OCI-M1 (cell line): ENCODE measurements around the gene CD74.
A peak's percentile ranks its signal among the peaks of the same experiment; 100 is the strongest.
"Not testable (repeated sequence)": the region's sequence is repeated elsewhere in the genome, so short reads cannot be mapped to it uniquely, and the experiment has no call there.

ENCODE experiments used
- DNase-seq: peaks from one replicate; lab custom pipeline; 2025; lab: John Stamatoyannopoulos, UW

The CD74 gene

DNA sequence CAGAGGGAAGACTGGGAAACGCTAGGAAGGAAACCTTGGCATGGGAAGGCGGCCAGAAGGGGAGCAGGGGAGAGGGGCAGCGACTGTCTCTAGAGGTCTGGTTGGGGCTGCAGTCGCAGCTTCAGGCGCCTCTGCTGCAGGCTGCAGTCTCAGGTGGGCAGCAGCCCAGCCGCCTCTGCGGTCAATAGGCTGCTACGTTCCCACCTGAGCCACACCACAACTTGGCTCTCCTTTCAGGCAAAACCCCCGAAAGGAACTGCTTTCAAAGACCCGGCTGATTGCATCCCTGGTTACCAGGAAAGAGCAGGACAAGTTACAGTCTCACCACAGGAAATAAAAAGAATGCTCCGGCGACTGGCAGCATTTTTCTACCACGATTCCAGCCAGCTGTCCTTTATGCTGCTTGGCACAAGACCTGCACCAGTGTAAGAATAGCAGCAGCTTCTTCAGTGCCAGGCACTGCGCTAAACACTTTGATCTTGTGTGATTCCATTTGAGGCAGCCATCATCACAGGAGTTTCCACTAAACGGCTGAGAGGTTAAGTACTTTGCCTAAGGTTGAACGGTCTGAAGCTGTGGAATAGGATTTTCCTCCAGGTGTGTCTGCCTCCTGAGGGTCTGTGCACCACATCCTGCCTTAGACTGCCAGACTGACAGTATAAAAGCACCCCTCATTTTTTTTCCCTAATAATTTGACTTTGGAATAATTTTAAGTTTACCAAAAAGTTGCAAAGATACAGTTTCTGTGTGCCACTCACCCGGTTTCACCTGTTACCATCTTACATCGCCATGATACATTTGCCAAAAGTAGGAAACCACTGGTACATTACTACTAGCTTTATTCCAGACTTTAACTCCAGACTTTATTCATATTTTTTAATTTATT is 29.3 kb upstream of the CD74 start:
- DNase-seq, result no peak

DNA sequence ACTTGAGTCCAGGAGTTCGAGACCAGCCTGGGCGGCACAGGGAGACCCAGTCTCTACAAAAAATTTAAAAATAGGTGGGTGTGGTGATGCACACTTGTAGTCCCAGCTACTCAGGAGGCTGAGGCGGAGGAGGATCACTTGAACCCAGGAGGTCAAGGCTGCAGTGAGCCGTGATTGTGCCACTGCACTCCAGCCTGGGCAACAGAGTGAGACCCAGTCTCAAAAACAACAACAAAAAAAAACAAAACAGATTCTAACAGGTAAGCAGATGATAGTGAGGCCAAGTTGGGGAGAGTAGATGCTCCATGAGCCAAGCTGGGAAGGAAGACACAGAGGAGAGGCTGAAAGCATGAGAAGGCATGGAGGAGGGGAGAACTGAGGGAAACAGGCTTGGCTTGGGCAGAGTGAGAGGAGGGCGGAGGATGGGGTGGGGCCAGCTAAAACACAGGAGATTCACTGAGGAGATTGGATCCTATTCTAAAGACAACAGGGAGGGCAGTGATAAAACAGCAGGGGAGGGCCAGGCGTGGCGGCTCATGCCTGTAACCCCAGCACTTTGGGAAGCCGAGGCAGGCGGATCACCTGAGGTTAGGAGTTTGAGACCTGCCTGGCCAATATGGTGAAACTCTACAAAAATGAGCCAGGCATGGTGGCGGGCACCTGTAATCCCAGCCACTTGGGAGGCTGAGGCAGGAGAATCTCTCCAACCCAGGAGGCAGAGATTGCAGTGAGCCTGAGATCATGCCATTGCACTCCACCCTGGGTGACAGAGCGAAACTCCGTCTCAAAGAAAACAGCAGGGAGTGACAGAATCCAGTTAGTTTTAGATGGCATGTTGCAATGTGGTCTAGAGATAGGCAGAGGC is 28.5 kb upstream of the CD74 start:
- no peak for DNase-seq

DNA sequence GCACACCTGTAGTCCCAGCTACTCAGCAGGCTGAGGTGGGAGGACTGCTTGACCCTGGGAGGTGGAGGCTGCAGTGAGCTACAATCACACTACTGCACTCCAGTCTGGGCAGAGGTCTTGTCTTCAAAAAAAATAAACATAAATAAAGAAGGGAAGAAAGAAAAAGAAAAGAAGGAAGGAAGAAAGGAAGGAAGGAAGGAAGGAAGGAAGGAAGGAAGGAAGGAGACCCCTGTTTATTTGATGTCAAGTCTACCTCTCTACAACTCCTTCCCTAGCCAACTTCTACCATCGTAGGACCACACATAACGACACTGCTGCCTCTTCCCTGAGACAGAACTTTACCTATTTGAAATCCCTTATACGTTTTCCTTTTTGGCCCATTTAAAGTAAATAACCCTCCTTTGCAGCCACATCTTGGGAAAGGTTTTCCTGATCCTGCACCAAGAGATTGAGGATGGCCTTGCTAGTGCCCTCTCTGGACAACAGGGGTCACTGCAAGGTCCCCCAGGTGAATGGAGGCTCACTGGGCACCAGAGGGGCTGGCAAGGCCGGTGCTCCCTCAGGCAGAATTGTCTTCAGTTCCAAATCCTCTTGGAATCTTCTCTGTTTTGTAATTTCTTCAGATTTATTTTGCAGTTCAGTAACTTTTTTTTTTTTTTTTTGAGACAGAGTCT is 26.3 kb upstream of the CD74 start:
- DNase-seq, result peak; percentile 26

- DNase-seq, result peak; percentile 88
Measured at GRCh38 chr5:150436141-150436680, 23.5 kb upstream of the CD74 start.

DNA sequence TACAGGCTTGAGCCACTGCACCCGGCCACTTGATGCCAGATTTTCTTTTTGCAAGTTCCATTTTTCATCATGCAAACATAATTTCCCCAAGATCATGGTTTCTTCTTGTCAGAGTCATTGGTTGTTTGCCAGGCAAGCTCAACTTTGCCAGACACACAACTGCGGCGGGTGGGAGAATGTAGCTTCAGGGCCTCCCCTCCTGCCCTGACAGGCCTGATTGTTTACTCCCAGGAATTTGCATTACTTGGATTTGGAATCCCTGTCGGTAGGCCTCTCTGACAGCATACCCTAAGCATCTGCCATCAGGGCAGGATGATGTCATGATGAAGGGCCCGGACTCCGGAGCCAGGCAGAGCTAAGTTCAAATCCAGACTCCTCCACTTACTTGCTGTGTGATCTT is 21.8 kb upstream of the CD74 start:
- DNase-seq, result no peak

- DNase-seq, result no peak
Measured at GRCh38 chr5:150431574-150431973, 18.9 kb upstream of the CD74 start.

- DNase-seq, result no peak
Measured at GRCh38 chr5:150431048-150431447, 18.3 kb upstream of the CD74 start.

GRCh38 chr5:150429410-150429873 is 16.7 kb upstream of the CD74 start:
- no peak for DNase-seq

DNA sequence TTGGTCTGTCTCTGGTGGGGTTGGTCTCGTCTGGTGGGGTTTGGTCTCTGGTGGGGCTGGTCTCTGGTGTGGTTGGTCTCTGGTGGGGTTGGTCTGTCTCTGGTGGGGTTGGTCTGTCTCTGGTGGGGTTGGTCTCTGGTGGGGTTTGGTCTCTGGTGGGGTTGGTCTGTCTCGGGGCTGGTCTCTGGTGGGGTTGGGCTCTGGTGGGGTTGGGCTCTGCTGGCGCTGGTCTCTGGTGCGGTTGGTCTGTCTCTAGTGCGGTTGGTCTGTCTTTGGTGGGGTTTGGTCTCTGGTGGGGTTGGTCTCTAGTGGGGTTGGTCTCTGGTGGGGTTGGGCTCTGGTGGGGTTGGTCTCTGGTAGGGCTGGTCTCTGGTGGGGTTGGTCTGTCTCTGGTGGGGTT is 16.3 kb upstream of the CD74 start:
- DNase-seq, result no peak

DNA sequence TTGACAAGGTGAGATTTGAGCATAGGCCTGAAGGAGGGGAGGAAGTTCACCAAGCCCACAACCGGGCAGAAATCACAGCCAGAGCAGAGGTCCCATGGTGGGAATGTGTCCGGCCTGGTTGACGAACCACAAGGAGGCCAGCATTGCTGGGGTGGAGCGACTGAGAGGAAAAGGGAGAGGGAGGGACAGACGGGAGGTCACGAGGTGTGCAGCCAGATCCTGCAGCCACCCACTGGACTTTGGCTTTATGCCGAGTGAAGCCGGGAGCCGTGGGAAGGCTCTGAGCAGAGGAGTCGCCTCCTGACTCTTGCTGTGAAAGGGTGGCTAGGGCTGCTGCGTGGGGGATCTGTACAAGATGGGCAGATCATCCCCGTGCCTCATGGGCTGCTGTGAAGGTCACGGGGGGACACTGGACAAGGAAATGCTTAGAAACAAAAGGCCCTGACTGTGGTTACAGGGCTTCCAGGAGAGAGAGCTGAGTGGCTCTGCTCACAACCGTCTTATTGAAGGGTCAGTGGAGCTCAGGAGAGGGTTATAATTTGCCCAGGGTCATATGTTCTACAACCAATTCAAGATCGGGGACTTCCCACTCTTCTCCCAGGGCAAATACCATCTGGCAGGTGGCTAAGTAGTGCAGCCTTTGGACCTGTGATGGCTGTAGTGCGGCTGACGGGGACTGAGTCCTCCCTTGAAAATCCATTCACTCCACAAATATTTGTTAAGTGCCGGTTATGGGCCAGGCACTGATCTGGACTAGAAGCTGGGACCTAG is 15.6 kb upstream of the CD74 start:
- DNase-seq, result no peak

DNA sequence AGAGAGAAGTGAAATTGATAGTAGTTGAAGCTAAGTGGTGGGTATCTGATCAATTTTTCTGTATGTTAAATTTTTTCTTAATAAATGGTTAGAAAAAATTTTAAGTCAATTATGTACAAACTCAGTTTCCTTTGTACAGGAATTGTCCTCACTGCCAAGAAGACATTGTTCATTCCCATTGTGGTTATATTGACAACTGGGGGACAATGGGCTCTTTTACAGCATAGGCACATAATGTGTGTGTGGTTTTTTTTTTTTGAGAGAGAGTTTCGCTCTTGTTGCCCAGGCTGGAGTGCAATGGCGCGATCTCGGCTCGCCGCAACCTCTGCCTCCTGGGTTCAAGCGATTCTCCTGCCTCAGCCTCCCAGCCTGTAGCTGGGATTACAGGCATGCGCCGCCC is 13.5 kb upstream of the CD74 start:
- DNase-seq, result not testable (repeated sequence)

- DNase-seq, result no peak
Measured at GRCh38 chr5:150422758-150423157, 10.0 kb upstream of the CD74 start.

GRCh38 chr5:150422075-150422474 is 9.4 kb upstream of the CD74 start:
- DNase-seq, result no peak

DNA sequence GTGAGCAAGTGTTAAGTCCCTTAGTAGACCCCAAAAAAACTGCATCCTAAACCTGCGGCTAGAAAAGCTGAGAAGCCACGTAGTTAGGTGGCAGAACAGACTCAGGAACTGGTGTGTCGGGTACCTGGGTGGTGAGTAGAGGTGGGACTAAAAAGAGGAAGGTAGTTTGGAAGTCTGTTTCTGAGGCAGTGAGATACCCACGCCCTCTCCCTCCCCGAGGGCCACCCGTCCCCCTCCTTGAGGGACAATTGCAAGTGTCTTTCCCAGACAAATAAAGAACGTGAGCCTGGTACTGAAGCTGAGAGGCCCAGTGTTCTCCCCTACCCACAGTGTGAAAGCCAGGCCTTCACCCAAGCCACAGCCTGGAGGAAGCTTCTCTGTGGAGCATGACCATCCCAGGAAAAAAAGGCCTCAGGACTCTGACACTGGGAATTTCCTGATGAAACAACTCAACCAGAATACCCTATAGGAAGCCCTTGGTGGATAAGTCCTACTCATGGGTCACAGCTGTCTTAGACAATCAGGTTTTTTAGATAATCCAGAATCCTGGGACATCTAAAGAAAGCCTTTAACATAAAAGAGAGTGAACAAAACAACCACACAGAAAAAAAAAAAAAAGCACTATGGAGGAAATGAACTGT is 7.0 kb upstream of the CD74 start:
- peak; percentile 16 for DNase-seq

- not testable (repeated sequence) for DNase-seq
Measured at GRCh38 chr5:150413902-150414790, 1.4 kb upstream of the CD74 start.

DNA sequence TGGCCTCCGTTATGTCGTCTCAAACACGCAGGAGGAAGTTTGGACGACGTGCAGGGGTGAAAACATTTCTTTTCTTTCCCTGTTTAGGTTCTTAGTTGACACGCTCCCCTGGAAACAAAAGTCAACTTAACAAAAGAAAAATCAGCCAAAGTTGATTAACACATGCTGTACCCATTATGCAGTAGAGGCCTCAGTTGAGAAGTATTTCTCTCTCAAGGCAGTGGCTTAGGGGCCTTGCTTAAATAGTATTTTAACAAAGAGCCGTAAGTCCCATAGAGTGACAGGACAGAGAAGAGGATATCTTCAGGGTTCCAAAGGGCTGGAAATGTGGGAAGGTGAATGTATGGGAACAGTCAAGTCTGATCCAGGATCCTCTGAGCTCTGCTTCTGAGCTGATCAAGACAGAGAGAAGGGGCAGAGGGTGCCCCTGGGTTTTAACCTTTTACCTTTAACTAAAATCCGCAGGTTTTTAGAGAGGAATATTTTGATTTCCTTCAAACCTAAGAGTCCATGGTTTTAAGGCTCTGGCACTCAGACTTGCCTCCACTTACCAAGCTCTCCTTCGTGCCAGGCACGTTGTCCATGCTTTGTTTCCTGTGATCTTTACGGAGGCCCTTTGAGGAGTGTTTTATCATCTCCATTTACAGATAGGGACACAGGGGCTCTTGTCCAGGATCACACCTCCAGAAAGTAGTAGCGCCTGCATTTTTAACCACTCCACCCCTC is 629 bp upstream of the CD74 start:
- DNase-seq, result peak; percentile 63

GRCh38 chr5:150411245-150411979 is 1.3 kb downstream of the CD74 start:
- peak; percentile 74 for DNase-seq

DNA sequence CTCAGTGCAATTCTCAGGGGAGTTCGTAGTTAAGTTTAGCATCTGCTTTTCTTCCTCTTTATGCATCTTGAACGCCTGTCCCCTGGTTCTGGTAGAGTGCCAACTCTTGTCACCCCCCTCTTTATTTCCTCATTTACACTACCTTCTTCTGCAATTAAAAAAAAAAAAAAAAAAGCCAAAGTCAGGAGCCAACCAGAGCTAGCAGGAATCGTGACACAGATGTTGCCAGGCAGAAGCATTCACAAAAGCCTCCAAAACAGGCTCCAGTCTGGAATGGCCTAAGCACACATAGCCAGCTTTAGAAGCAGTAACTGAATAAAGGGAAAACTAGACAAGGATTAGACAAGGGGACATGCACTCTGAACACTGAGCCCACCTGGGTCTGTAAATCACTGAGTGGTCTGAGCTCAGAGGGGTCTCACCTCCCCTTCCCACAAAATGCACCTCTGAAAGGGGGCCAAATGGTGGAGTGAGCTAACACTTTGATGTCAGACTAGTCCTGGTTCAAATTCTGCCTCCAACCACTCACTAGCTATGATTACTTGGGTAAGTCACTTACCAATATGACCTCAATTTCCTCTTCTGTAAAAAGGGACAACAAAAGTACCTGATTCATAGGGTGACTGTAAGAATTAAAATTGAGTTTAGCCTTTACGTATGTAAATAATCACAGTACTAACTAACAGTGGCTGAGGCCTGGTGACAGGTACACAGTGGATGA is 2.0 kb downstream of the CD74 start:
- peak; percentile 96 for DNase-seq
